ENCODE data around the gene SLC35F3. TPM values are rescaled to one million over a fixed set of nuclear protein-coding genes. Genes with fewer than 3 reads are reported as not detected.

The SLC35F3 gene
- total and polyA plus RNA-seq, 4 donors: 0.01 to 0.37 (median 0.08) TPM; not detected in 1

- DNase-seq (ENCODE audit: low spot score): no peak
- 65% methylated on average over 2 of the region's 2 CpGs for WGBS
- TF ChIP-seq EGR1 (IDR thresholded peaks at IDR 0.05; ENCODE audit: low read depth in 2 of 2) (no peak), CTCF (IDR thresholded peaks at IDR 0.05; ENCODE audit: low read depth, low read length, missing input control) (no peak), RXRA (IDR thresholded peaks at IDR 0.05) (no peak)
Observed at GRCh38 chr1:233868461-233868860, 36.0 kb upstream of the SLC35F3 start.

GRCh38 chr1:233869680-233870079 is 34.8 kb upstream of the SLC35F3 start:
- H3K9ac ChIP-seq (ENCODE audit: low read depth in 1 of 2, low read length in 2 of 2): no peak overlapping the region
- DNase-seq (ENCODE audit: low spot score): no peak
- no peaks in the 10 kb centered on the region for H3K4me1 ChIP-seq (ENCODE audit: control insufficient read depth in 4 of 4, insufficient read depth in 4 of 4, low read length in 3 of 4)
- TF ChIP-seq FOXA1 (IDR thresholded peaks at IDR 0.05) (no peak), JUND (IDR thresholded peaks at IDR 0.05) (no peak), MAX (IDR thresholded peaks at IDR 0.05) (no peak), CTCF (IDR thresholded peaks at IDR 0.05; ENCODE audit: low read depth, low read length, missing input control) (no peak)
- H3K9me3 ChIP-seq (ENCODE audit: control insufficient read depth in 4 of 4, low read length in 3 of 4): no peaks in the 10 kb centered on the region
- no peak overlapping the region for H3K27ac ChIP-seq (ENCODE audit: low read depth in 1 of 2, low read length in 2 of 2)
- H3K27me3 ChIP-seq (ENCODE audit: control insufficient read depth in 4 of 4, insufficient read depth in 4 of 4, low read length in 3 of 4): no peaks in the 10 kb centered on the region
- H3K36me3 ChIP-seq (ENCODE audit: control insufficient read depth in 4 of 4, insufficient read depth in 3 of 4, low read depth in 1 of 4, low read length in 3 of 4): no peaks in the 10 kb centered on the region
- H3K4me3 ChIP-seq (ENCODE audit: low read depth in 1 of 3, low read length in 3 of 3): no peak overlapping the region

More at GRCh38 chr1:233868461-233868860, 36.0 kb upstream of the SLC35F3 start:
- Histone ChIP-seq H3K9ac (ENCODE audit: low read depth in 1 of 2, low read length in 2 of 2) (no peak overlapping the region), H3K27ac (ENCODE audit: low read depth in 1 of 2, low read length in 2 of 2) (no peak overlapping the region), H3K9me3 (ENCODE audit: control insufficient read depth in 4 of 4, low read length in 3 of 4) (no peaks in the 10 kb centered on the region), H3K4me1 (ENCODE audit: control insufficient read depth in 4 of 4, insufficient read depth in 4 of 4, low read length in 3 of 4) (no peaks in the 10 kb centered on the region), H3K36me3 (ENCODE audit: control insufficient read depth in 4 of 4, insufficient read depth in 3 of 4, low read depth in 1 of 4, low read length in 3 of 4) (no peaks in the 10 kb centered on the region), H3K27me3 (ENCODE audit: control insufficient read depth in 4 of 4, insufficient read depth in 4 of 4, low read length in 3 of 4) (no peaks in the 10 kb centered on the region), H3K4me3 (ENCODE audit: low read depth in 1 of 3, low read length in 3 of 3) (no peak overlapping the region)

- H3K36me3 ChIP-seq (ENCODE audit: control insufficient read depth in 4 of 4, insufficient read depth in 3 of 4, low read depth in 1 of 4, low read length in 3 of 4): no peaks in the 10 kb centered on the region
- no peak overlapping the region for H3K9ac ChIP-seq (ENCODE audit: low read depth in 1 of 2, low read length in 2 of 2)
- no peak overlapping the region for H3K4me3 ChIP-seq (ENCODE audit: low read depth in 1 of 3, low read length in 3 of 3)
- H3K27ac ChIP-seq (ENCODE audit: low read depth in 1 of 2, low read length in 2 of 2): no peak overlapping the region
- H3K9me3 ChIP-seq (ENCODE audit: control insufficient read depth in 4 of 4, low read length in 3 of 4): no peaks in the 10 kb centered on the region
- no peaks in the 10 kb centered on the region for H3K4me1 ChIP-seq (ENCODE audit: control insufficient read depth in 4 of 4, insufficient read depth in 4 of 4, low read length in 3 of 4)
- no peaks in the 10 kb centered on the region for H3K27me3 ChIP-seq (ENCODE audit: control insufficient read depth in 4 of 4, insufficient read depth in 4 of 4, low read length in 3 of 4)
- no peak for DNase-seq (ENCODE audit: low spot score)
- WGBS: 85% methylated on average over 4 of the region's 4 CpGs
- no peak for TF ChIP-seq MAX (IDR thresholded peaks at IDR 0.05)
- TF ChIP-seq GABPA (IDR thresholded peaks at IDR 0.05 in 1 of 2, conservative IDR thresholded peaks at IDR 0.05 in 1 of 2): no peak
- TF ChIP-seq EGR1 (IDR thresholded peaks at IDR 0.05; ENCODE audit: low read depth in 2 of 2): no peak
- TF ChIP-seq RAD21 (IDR thresholded peaks at IDR 0.05): no peak
- TF ChIP-seq REST (IDR thresholded peaks at IDR 0.05): no peak
- no peak for TF ChIP-seq FOXA1 (IDR thresholded peaks at IDR 0.05)
- TF ChIP-seq SP1 (IDR thresholded peaks at IDR 0.05): no peak
- TF ChIP-seq CTCF (IDR thresholded peaks at IDR 0.05; ENCODE audit: low read depth, low read length, missing input control): no peak
- no peak for TF ChIP-seq HNF4A (conservative IDR thresholded peaks at IDR 0.05)
- TF ChIP-seq ZBTB33 (IDR thresholded peaks at IDR 0.05): no peak
- TF ChIP-seq HNF4G (IDR thresholded peaks at IDR 0.05): no peak
- TF ChIP-seq YY1 (IDR thresholded peaks at IDR 0.05): no peak
Observed at GRCh38 chr1:233873666-233874065, 30.8 kb upstream of the SLC35F3 start.
